CD14-positive monocyte (primary cell): ENCODE measurements around the gene EPYC. TPM values are rescaled to one million over a fixed set of nuclear protein-coding genes. Genes with fewer than 3 reads are reported as not detected.

Source experiments
- DNase-seq, 3 donors: peaks; one replicate each; pipeline ENCODE4 v3.0.0-alpha.2; 2011 to 2022
- H2AFZ ChIP-seq: 2 replicates; pipeline ENCODE4 v1.6.0; 2012; ENCODE audit warnings: mild to moderate bottlenecking, low read depth, low read length, inconsistent platforms; ENCODE audit not compliant: insufficient read depth, poor library complexity, severe bottlenecking
- H3K27ac ChIP-seq, 2 donors: 1 replicate in 1 of 2; 2 replicates in 1 of 2; pipeline ENCODE4 v1.5.1; 2012 to 2013; ENCODE audit warnings: low read length in 2 of 2, control low read depth in 1 of 2, inconsistent platforms in 1 of 2, low read depth in 1 of 2, mild to moderate bottlenecking in 1 of 2
- H3K27me3 ChIP-seq, 2 donors: one replicate each; pipeline versions ENCODE4 v1.6.0 to v1.6.1; 2011 to 2013; ENCODE audit warnings: low read length in 2 of 2; ENCODE audit not compliant: control insufficient read depth in 2 of 2, insufficient read depth in 2 of 2
- H3K36me3 ChIP-seq, 2 donors: replicated peaks in 1 of 2; 1 replicate in 1 of 2; 2 replicates in 1 of 2; pipeline versions ENCODE4 v1.5.1 to v1.6.1; 2012 to 2013; ENCODE audit warnings: low read length in 2 of 2, control low read depth in 1 of 2, inconsistent platforms in 1 of 2, mild to moderate bottlenecking in 1 of 2; ENCODE audit not compliant: insufficient read depth in 2 of 2, control insufficient read depth in 1 of 2
- H3K4me1 ChIP-seq, 2 donors: 1 replicate in 1 of 2; 2 replicates in 1 of 2; pipeline versions ENCODE4 v1.5.1 to v1.6.1; 2012 to 2013; ENCODE audit warnings: low read length in 2 of 2, control low read depth in 1 of 2, inconsistent platforms in 1 of 2, mild to moderate bottlenecking in 1 of 2, moderate library complexity in 1 of 2; ENCODE audit not compliant: insufficient read depth in 2 of 2, control insufficient read depth in 1 of 2
- H3K4me2 ChIP-seq: replicated peaks from 2 replicates; pipeline ENCODE3; 2012; ENCODE audit warnings: low read length, moderate library complexity, mild to moderate bottlenecking; ENCODE audit not compliant: poor library complexity, severe bottlenecking; ENCODE audit errors: extremely low read depth
- H3K4me3 ChIP-seq, 3 experiments: fragments of 200-600 bp in 1 of 3; sonication (generic) in 1 of 3; replicated peaks in 1 of 3; 1 replicate in 2 of 3; 2 replicates in 1 of 3; pipeline ENCODE4 v1.5.1; 2011 to 2013; ENCODE audit warnings: low read length in 3 of 3, mild to moderate bottlenecking in 3 of 3, control low read depth in 2 of 3, low read depth in 2 of 3, inconsistent platforms in 1 of 3, moderate library complexity in 1 of 3
- H3K79me2 ChIP-seq: 2 replicates; pipeline ENCODE4 v1.6.0; 2012; ENCODE audit warnings: mild to moderate bottlenecking, control low read depth, inconsistent platforms, low read length, moderate library complexity; ENCODE audit not compliant: insufficient read depth
- H3K9ac ChIP-seq: 2 replicates; pipeline ENCODE4 v1.6.0; 2017; ENCODE audit warnings: low read length, mild to moderate bottlenecking; ENCODE audit not compliant: insufficient read depth, poor library complexity, severe bottlenecking
- H3K9me3 ChIP-seq, 2 donors: replicated peaks in 1 of 2; 1 replicate in 1 of 2; 2 replicates in 1 of 2; pipeline versions ENCODE4 v1.5.1 to v1.6.1; 2012 to 2013; ENCODE audit warnings: low read length in 2 of 2, control low read depth in 1 of 2; ENCODE audit not compliant: control insufficient read depth in 1 of 2, insufficient read depth in 1 of 2
- H4K20me1 ChIP-seq: 2 replicates; pipeline ENCODE4 v1.6.0; 2012; ENCODE audit warnings: mild to moderate bottlenecking, low read length, control low read depth, moderate library complexity; ENCODE audit not compliant: insufficient read depth
- H3K27ac Mint-ChIP-seq, 7 donors: one replicate each; pipeline ENCODE4 v1.8.0; 2020; ENCODE audit warnings: mild to moderate bottlenecking in 7 of 7, mixed read lengths in 7 of 7, moderate library complexity in 6 of 7, inconsistent platforms in 2 of 7
- H3K27me3 Mint-ChIP-seq, 3 donors: one replicate each; pipeline ENCODE4 v1.8.0; 2021 to 2022; ENCODE audit warnings: low read depth in 3 of 3, mild to moderate bottlenecking in 3 of 3, mixed read lengths in 3 of 3, moderate library complexity in 3 of 3, inconsistent platforms in 1 of 3
- H3K36me3 Mint-ChIP-seq, 2 donors: one replicate each; pipeline ENCODE4 v1.8.0; 2020; ENCODE audit warnings: mixed read lengths in 2 of 2, inconsistent platforms in 1 of 2, mild to moderate bottlenecking in 1 of 2
- H3K4me1 Mint-ChIP-seq: one replicate; pipeline ENCODE4 v1.8.0; 2020; ENCODE audit warnings: mild to moderate bottlenecking, mixed read lengths
- H3K4me3 Mint-ChIP-seq, 2 donors: one replicate each; pipeline ENCODE4 v1.8.0; 2020; ENCODE audit warnings: mild to moderate bottlenecking in 2 of 2, mixed read lengths in 2 of 2, moderate library complexity in 1 of 2
- H3K9me3 Mint-ChIP-seq, 7 donors: one replicate each; pipeline ENCODE4 v1.8.0; 2020 to 2022; ENCODE audit warnings: mixed read lengths in 7 of 7, mild to moderate bottlenecking in 6 of 7, moderate library complexity in 6 of 7, inconsistent platforms in 2 of 7
- CTCF ChIP-seq: fragments of 200-600 bp; IDR thresholded peaks from one replicate; pipeline ENCODE4 v1.8.0; 2022; ENCODE audit warnings: antibody characterized with exemption, mild to moderate bottlenecking
- WGBS: methylation state at CpG from one replicate; pipeline ENCODE4 v1.1.5; 2013; ENCODE audit warnings: missing lambda C conversion rate; ENCODE audit not compliant: insufficient coverage; 5-methylcytosine and 5-hydroxymethylcytosine counted together
- intact Hi-C, 2 donors: fragments of 100-400 bp; cut with micrococcal nuclease; formaldehyde crosslinking; loops; one replicate each; pipeline versions ENCODE4 v1.15.0 to v1.15.1; 2023
- polyA minus RNA-seq: library from RNA; depleted of rRNA, polyadenylated mRNA; stranded (reverse); fragments of >200 nt; gene quantifications from 2 replicates; pipeline ENCODE4 v1.2.3, GENCODE V29; 2012
- polyA plus RNA-seq, 3 donors: library from polyadenylated mRNA; depleted of rRNA in 1 of 3; unstranded in 2 of 3; stranded (reverse) in 1 of 3; fragments of 300-500 nt in 2 of 3; fragments of >200 nt in 1 of 3; fragmentation: Illumina TruSeq in 2 of 3; gene quantifications; 1 replicate in 2 of 3; 2 replicates in 1 of 3; pipeline ENCODE4 v1.2.3, GENCODE V29; 2012 to 2021
- total RNA-seq, 12 experiments: library from RNA in 1 of 12; stranded (reverse) in 1 of 12; fragments of 120-200 nt in 1 of 12; gene quantifications; one replicate each; pipeline ENCODE4 v1.2.4 and lab custom pipeline; 2013 to 2026; ENCODE audit warnings: mixed read lengths in 6 of 12, inconsistent platforms in 1 of 12

The EPYC gene, protein sequence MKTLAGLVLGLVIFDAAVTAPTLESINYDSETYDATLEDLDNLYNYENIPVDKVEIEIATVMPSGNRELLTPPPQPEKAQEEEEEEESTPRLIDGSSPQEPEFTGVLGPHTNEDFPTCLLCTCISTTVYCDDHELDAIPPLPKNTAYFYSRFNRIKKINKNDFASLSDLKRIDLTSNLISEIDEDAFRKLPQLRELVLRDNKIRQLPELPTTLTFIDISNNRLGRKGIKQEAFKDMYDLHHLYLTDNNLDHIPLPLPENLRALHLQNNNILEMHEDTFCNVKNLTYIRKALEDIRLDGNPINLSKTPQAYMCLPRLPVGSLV
- not detected for total RNA-seq (2013)
- polyA plus RNA-seq (not detected), polyA minus RNA-seq (not detected in 2 replicates), total RNA-seq (lab: John Stamatoyannopoulos, UW) (0 to 0.92 (median 0) reads per million in 11 experiments)

GRCh38 chr12:91004872-91005271 is at the start of gene EPYC:
EPYC (minus strand) TSS chr12:91004972; CDS start chr12:91002565, 2,407 bp downstream.
- no peak within 1 kb of the TSS for H3K27ac ChIP-seq
- H4K20me1 ChIP-seq = no peaks in the 10 kb centered on the region
- no peak within 1 kb of the TSS for H3K9ac ChIP-seq
- H3K36me3 Mint-ChIP-seq = no peaks in the 10 kb centered on the region
- H3K4me1 Mint-ChIP-seq = no peaks in the 10 kb centered on the region
- H3K9me3 Mint-ChIP-seq = peaks cover 0 to 2% (median 0%) of the 10 kb centered on the region in 7 donors
- no peaks in the 10 kb centered on the region for H3K4me1 ChIP-seq
- H3K27me3 ChIP-seq = no peaks in the 10 kb centered on the region
- no peaks in the 10 kb centered on the region for H3K9me3 ChIP-seq
- no peak within 1 kb of the TSS for H3K4me2 ChIP-seq
- no peaks in the 10 kb centered on the region for H3K79me2 ChIP-seq
- H2AFZ ChIP-seq = no peak within 1 kb of the TSS
- H3K27ac Mint-ChIP-seq = no peak within 1 kb of the TSS
- TF ChIP-seq CTCF = no peak
- no peak within 1 kb of the TSS for H3K4me3 Mint-ChIP-seq
- intact Hi-C loops = no loop called here
- no peak within 1 kb of the TSS for H3K4me3 ChIP-seq
- DNase-seq = no peak
- no peaks in the 10 kb centered on the region for H3K36me3 ChIP-seq
- no peaks in the 10 kb centered on the region for H3K27me3 Mint-ChIP-seq

DNA sequence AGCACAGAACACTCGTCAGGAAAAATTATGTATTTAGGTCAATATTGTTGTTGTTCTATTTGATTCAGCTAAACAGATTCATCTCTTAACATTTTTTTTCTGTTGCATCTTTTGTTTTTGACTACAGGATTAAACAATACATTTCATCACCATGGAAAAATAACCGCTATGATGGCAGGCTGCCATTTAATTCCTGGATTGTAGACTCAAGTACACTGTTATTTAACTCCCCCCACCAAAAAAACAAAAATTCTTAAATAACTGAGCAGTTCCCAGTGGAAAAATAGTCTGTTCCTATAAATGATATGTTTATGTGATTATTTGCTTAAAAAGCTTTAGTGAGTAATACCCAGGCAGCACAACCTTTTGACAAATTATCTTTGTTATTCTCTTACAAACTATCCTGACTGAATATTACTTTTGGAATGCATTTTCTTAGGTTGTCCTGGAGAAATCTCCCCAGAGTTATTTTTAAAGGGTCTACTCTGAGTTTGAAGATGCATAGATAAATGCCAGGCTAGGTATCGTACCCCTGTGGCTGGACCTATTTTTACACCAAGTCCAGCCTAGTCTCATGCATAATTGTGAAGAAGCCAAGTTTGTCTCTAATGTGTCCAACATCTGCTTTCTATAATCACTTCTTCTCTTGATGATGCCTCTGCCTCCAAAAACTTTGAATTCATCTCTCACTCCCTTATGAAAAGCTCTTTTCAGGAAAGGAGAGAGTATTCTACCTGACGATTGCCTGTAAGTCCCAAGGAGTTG is 49.4 kb upstream of the EPYC start:
- no peak overlapping the region for H3K4me2 ChIP-seq
- WGBS = no CpG with 5 or more reads among the region's 4 CpGs

More for the DNA sequence above, 49.4 kb upstream of the EPYC start:
- Histone ChIP-seq H4K20me1 (no peaks in the 10 kb centered on the region), H3K79me2 (no peaks in the 10 kb centered on the region), H3K9me3 (no peaks in the 10 kb centered on the region), H3K36me3 (no peaks in the 10 kb centered on the region), H2AFZ (no peak overlapping the region), H3K4me1 (no peaks in the 10 kb centered on the region), H3K27me3 (no peaks in the 10 kb centered on the region), H3K27ac (no peak overlapping the region), H3K9ac (no peak overlapping the region), H3K4me3 (no peak overlapping the region)
- Mint-ChIP-seq H3K27ac (no peak overlapping the region), H3K9me3 (no peaks in the 10 kb centered on the region), H3K4me3 (no peak overlapping the region), H3K36me3 (no peaks in the 10 kb centered on the region), H3K4me1 (no peaks in the 10 kb centered on the region), H3K27me3 (no peaks in the 10 kb centered on the region)
- no peak for DNase-seq
- intact Hi-C loops = no loop called here
- no peak for TF ChIP-seq CTCF
